Measurements from ENCODE around the gene FBXO28. TPM values are rescaled to one million over a fixed set of nuclear protein-coding genes. Genes with fewer than 3 reads are reported as not detected.

FBXO28 gene
- total RNA-seq, 2 experiments from 2014 or later = 31.0 to 32.3 TPM

GRCh38 chr1:224172229-224172628, 58.3 kb downstream of the FBXO28 start:
- Mint-ChIP-seq H3K27ac (no peak overlapping the region), H3K27me3 (peaks cover 10% of the 10 kb centered on the region), H3K4me3 (no peak overlapping the region), H3K36me3 (peaks cover 12% of the 10 kb centered on the region), H3K4me1 (peaks cover 39% of the 10 kb centered on the region), H3K9me3 (peaks cover 6% of the 10 kb centered on the region)
- POLR2A ChIA-PET = no interaction called here
- DNase-seq = no peak
- ATAC-seq (ENCODE audit: low read depth) = no peak

- no peak for DNase-seq
- H3K9me3 Mint-ChIP-seq = peaks cover 6% of the 10 kb centered on the region
- peaks cover 35% of the 10 kb centered on the region for H3K4me1 Mint-ChIP-seq
- no peak overlapping the region for H3K27ac Mint-ChIP-seq
- peaks cover 10% of the 10 kb centered on the region for H3K27me3 Mint-ChIP-seq
- H3K36me3 Mint-ChIP-seq = peaks cover 12% of the 10 kb centered on the region
- POLR2A ChIA-PET = interaction anchor here (2.6 kb wide), 1 partner anchor 9 kb away, joined by 8 read pairs; the partner anchor contains the start of gene DEGS1
- no peak overlapping the region for H3K4me3 Mint-ChIP-seq
- ATAC-seq (ENCODE audit: low read depth) = no peak
Measured at GRCh38 chr1:224173523-224173922, 59.6 kb downstream of the FBXO28 start.

- peaks cover 14% of the 10 kb centered on the region for H3K4me1 Mint-ChIP-seq
- peak; percentile 54 for ATAC-seq (ENCODE audit: low read depth)
- DNase-seq = no peak
- H3K36me3 Mint-ChIP-seq = peaks cover 9% of the 10 kb centered on the region
- H3K9me3 Mint-ChIP-seq = peaks cover 6% of the 10 kb centered on the region
- H3K27me3 Mint-ChIP-seq = peaks cover 10% of the 10 kb centered on the region
- H3K4me3 Mint-ChIP-seq = peak overlapping the region; percentile 56
- H3K27ac Mint-ChIP-seq = peak overlapping the region; percentile 61
- POLR2A ChIA-PET = no interaction called here
Measured at GRCh38 chr1:224175617-224176016, 61.7 kb downstream of the FBXO28 start.

- Mint-ChIP-seq H3K27ac (no peak overlapping the region), H3K36me3 (peaks cover 4% of the 10 kb centered on the region), H3K9me3 (no peaks in the 10 kb centered on the region), H3K4me1 (peaks cover 19% of the 10 kb centered on the region), H3K4me3 (no peak overlapping the region), H3K27me3 (peaks cover 4% of the 10 kb centered on the region)
- ATAC-seq (ENCODE audit: low read depth) (no peak), DNase-seq (no peak)
- POLR2A ChIA-PET = interaction anchor here (0.7 kb wide), 1 partner anchor 118 kb away, joined by 3 read pairs; no protein-coding TSS in a partner anchor
Measured at GRCh38 chr1:224177356-224177999, 63.6 kb downstream of the FBXO28 start.

- no peaks in the 10 kb centered on the region for H3K27me3 Mint-ChIP-seq
- DNase-seq (no peak), ATAC-seq (ENCODE audit: low read depth) (no peak)
- H3K4me3 Mint-ChIP-seq = no peak overlapping the region
- POLR2A ChIA-PET = no interaction called here
- H3K36me3 Mint-ChIP-seq = peaks cover 4% of the 10 kb centered on the region
- H3K9me3 Mint-ChIP-seq = no peaks in the 10 kb centered on the region
- no peak overlapping the region for H3K27ac Mint-ChIP-seq
- peaks cover 21% of the 10 kb centered on the region for H3K4me1 Mint-ChIP-seq
Measured at GRCh38 chr1:224178894-224179293, 65.0 kb downstream of the FBXO28 start.

- peaks cover 23% of the 10 kb centered on the region for H3K36me3 Mint-ChIP-seq
- peaks cover 32% of the 10 kb centered on the region for H3K4me1 Mint-ChIP-seq
- POLR2A ChIA-PET = interaction anchor here (2.6 to 4.3 kb wide), 2 partner anchors 12 to 153 kb away, joined by 9 to 58 read pairs; no protein-coding TSS in a partner anchor
- peak overlapping the region; percentile 98 for H3K27ac Mint-ChIP-seq
- no peaks in the 10 kb centered on the region for H3K9me3 Mint-ChIP-seq
- H3K27me3 Mint-ChIP-seq = no peaks in the 10 kb centered on the region
- DNase-seq = no peak
- no peak for ATAC-seq (ENCODE audit: low read depth)
- no peak overlapping the region for H3K4me3 Mint-ChIP-seq
Measured at GRCh38 chr1:224180783-224181452, 67.0 kb downstream of the FBXO28 start.

- no peak for DNase-seq
- H3K9me3 Mint-ChIP-seq = no peaks in the 10 kb centered on the region
- peaks cover 32% of the 10 kb centered on the region for H3K4me1 Mint-ChIP-seq
- POLR2A ChIA-PET = interaction anchor here (1.8 to 4.3 kb wide), 4 partner anchors 13 to 253 kb away, joined by 4 to 58 read pairs (median 8); partner anchors contain the start of gene WDR26
- ATAC-seq (ENCODE audit: low read depth) = no peak
- H3K36me3 Mint-ChIP-seq = peaks cover 27% of the 10 kb centered on the region
- H3K27ac Mint-ChIP-seq = peak overlapping the region; percentile 98
- peak overlapping the region; percentile 81 for H3K4me3 Mint-ChIP-seq
- no peaks in the 10 kb centered on the region for H3K27me3 Mint-ChIP-seq
Measured at GRCh38 chr1:224181453-224181810, 67.5 kb downstream of the FBXO28 start.

- H3K36me3 Mint-ChIP-seq = peaks cover 34% of the 10 kb centered on the region
- H3K4me1 Mint-ChIP-seq = peaks cover 37% of the 10 kb centered on the region
- DNase-seq (peak; percentile 62), ATAC-seq (ENCODE audit: low read depth) (peak; percentile 39)
- H3K9me3 Mint-ChIP-seq = no peaks in the 10 kb centered on the region
- peak overlapping the region; percentile 81 for H3K4me3 Mint-ChIP-seq
- POLR2A ChIA-PET = interaction anchor here (0.6 to 4.3 kb wide), 17 partner anchors 8 to 1469 kb away, joined by 3 to 58 read pairs (median 6); partner anchors contain the start of genes NVL and WDR26
- peak overlapping the region; percentile 98 for H3K27ac Mint-ChIP-seq
- H3K27me3 Mint-ChIP-seq = no peaks in the 10 kb centered on the region
Measured at GRCh38 chr1:224182057-224182865, 68.3 kb downstream of the FBXO28 start.

- H3K9me3 Mint-ChIP-seq = no peaks in the 10 kb centered on the region
- H3K4me3 Mint-ChIP-seq = peak within 1 kb of the TSS; percentile 96
- H3K27ac Mint-ChIP-seq = peak within 1 kb of the TSS; percentile 98
- POLR2A ChIA-PET = interaction anchor here (0.6 to 4.3 kb wide), 19 partner anchors 9 to 1470 kb away, joined by 3 to 58 read pairs (median 4); partner anchors contain the start of genes NVL and WDR26
- H3K27me3 Mint-ChIP-seq = no peaks in the 10 kb centered on the region
- ATAC-seq (ENCODE audit: low read depth) (peak; percentile 80), DNase-seq (peak; percentile 90)
- peaks cover 42% of the 10 kb centered on the region for H3K4me1 Mint-ChIP-seq
- peaks cover 38% of the 10 kb centered on the region for H3K36me3 Mint-ChIP-seq
Measured at GRCh38 chr1:224182866-224183590, 69.1 kb downstream of the FBXO28 start, which contains the start of gene DEGS1. Gene DEGS1 (plus strand): TSS chr1:224183240. CDS start chr1:224183337, 97 bp downstream.

GRCh38 chr1:224183591-224184312, 69.8 kb downstream of the FBXO28 start:
- no peaks in the 10 kb centered on the region for H3K27me3 Mint-ChIP-seq
- H3K27ac Mint-ChIP-seq = peak overlapping the region; percentile 89
- POLR2A ChIA-PET = interaction anchor here (0.6 to 4.3 kb wide), 13 partner anchors 9 to 1261 kb away, joined by 3 to 58 read pairs (median 7); partner anchors contain the start of genes NVL and WDR26
- peaks cover 44% of the 10 kb centered on the region for H3K36me3 Mint-ChIP-seq
- no peaks in the 10 kb centered on the region for H3K9me3 Mint-ChIP-seq
- peak overlapping the region; percentile 96 for H3K4me3 Mint-ChIP-seq
- DNase-seq (peak; percentile 79), ATAC-seq (ENCODE audit: low read depth) (peak; percentile 41)
- H3K4me1 Mint-ChIP-seq = peaks cover 47% of the 10 kb centered on the region

- Mint-ChIP-seq H3K27me3 (no peaks in the 10 kb centered on the region), H3K4me1 (peaks cover 56% of the 10 kb centered on the region), H3K27ac (peak overlapping the region; percentile 88), H3K9me3 (no peaks in the 10 kb centered on the region), H3K4me3 (peak overlapping the region; percentile 96), H3K36me3 (peaks cover 50% of the 10 kb centered on the region)
- POLR2A ChIA-PET = interaction anchor here (1.0 kb wide), 2 partner anchors 16 to 77 kb away, joined by 3 to 4 read pairs; no protein-coding TSS in a partner anchor
- ATAC-seq (ENCODE audit: low read depth) = no peak
- no peak for DNase-seq
Measured at GRCh38 chr1:224185208-224185607, 71.3 kb downstream of the FBXO28 start.

- POLR2A ChIA-PET = no interaction called here
- peaks cover 44% of the 10 kb centered on the region for H3K4me1 Mint-ChIP-seq
- no peaks in the 10 kb centered on the region for H3K9me3 Mint-ChIP-seq
Measured at GRCh38 chr1:224188286-224188685, 74.4 kb downstream of the FBXO28 start.

More at GRCh38 chr1:224188286-224188685, 74.4 kb downstream of the FBXO28 start:
- Mint-ChIP-seq H3K36me3 (peaks cover 54% of the 10 kb centered on the region), H3K27me3 (no peaks in the 10 kb centered on the region), H3K4me3 (peak overlapping the region; percentile 33), H3K27ac (peak overlapping the region; percentile 39)
- DNase-seq (no peak), ATAC-seq (ENCODE audit: low read depth) (no peak)

Measured in activated naive CD8-positive, alpha-beta T cell treated with anti-CD3 and anti-CD28 coated beads, Interleukin-2, amount 10 ng/mL, durations not matched to agents 7 days and 5 days (primary cell).